ENCODE results near the gene CTU2. TPM values are rescaled to one million over a fixed set of nuclear protein-coding genes. Genes with fewer than 3 reads are reported as not detected.
A peak's percentile ranks its signal among the peaks of the same experiment; 100 is the strongest.

CTU2 gene
- total RNA-seq, 1 experiment from 2014 or later = 20.5 TPM

DNA sequence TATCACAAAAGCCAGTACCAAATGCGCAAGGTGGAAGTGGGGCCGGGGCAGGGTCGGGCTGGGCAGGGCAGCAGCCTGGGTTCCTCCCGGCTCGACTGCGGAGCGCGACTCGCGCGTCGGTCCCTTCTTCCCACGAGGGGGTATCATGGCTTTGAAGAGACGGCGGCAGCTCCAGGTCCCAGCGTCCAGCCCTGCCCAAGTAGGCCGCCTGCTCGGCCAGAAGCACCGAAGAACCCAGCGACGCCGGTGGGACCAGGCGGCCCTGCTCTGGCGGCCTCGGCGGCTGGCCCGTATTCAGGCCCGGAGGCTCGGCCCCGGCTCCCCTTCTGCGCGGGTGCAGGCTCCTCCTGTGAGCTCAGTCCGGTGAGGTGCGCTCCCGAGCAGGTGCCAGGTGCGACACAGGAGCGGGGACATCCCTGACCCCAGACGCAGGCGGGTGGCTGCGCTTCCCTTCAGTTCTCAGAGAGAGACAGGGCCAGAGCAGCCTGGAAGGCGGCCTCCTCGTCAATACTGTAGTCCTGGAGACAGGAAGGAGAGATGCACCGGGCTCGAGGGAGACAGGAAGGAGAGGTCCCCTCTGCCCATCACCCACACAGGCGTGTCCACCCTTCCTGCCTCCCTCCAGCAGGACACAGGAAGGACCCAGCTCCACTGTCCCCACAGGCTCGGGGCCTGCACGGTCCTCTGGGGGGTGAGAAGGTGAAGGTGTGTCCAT lies 9.0 kb upstream of the CTU2 start:
- DNase-seq (ENCODE audit: low spot score) = no peak

DNA sequence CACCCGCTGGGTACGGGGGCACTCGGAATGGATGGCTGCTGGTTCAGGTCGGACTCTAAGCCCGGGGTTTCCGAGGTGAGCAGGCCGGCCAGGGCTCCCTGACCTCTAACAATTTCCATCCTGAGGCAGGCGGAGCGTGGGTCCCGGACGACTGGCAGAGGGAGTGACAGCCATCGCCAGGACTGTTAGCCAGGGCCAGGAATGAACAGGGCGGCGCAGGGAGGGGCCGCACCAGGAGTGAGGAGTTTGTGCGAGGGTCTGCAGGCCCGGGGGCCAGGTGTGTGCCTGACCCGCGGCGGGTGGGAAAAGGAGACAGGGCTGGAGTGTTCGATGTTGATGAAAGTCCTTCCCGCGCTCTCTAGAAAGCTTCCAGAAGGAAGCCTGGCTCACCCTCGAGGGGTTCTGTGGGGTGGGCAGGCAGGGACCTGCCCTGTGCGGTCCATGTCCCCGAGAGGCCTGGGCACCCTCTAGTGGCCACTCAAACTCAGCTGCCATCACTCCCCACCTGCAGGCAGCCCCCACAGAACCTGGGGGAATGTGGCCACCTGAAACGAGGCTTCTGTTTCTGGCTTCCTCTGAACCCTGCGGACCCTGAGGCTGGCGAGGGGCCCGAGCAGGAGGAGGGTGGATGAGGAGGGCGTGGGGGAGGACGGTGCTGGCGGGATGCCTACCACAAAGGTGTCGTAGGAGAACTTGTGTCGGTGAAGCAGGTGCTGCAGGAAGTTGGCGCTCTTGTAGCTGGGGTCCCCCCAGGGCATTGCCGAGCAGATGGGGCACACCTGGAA lies 8.3 kb upstream of the CTU2 start:
- DNase-seq (ENCODE audit: low spot score) = no peak

DNA sequence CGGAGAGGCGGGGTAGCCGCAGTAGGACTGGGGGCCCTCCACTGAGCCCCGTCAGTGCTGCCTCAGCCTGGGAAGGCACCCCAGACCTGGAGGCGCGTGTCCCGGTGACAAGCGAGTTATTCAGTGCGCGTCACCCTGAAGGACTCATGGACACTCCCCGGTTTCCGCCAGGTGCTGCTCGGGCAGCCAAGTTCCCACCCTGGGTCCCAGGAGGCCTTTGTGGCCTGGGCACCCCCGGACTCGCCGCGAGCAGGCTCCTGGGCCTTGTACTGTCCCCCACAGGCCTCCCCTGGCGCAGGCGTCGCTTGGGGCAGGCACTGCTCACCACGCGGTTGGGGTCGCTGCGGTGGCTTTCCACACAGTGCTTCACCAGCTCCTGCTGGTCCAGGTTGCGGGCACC lies 7.7 kb upstream of the CTU2 start:
- DNase-seq (ENCODE audit: low spot score) = no peak

DNA sequence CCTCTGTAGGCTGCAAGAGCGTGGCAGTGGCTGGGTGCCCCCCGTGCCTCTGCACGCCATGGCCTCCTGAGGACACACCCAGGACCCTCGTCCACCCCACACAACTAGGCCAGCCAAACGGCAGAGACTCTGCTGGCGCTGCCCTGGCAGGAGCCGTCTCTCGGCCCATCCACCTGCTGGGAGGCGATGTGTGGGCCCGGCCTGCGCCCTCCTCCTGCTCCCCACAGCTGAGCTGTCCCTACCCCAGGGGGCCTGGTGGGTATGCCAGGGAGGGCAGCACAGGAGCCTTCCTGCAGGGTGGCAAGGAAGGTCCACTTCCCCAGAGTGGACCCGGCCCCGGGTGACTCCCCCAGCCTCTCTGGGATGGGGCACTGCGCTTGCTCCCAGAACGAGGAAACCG lies 7.1 kb upstream of the CTU2 start:
- no peak for DNase-seq (ENCODE audit: low spot score)

DNA sequence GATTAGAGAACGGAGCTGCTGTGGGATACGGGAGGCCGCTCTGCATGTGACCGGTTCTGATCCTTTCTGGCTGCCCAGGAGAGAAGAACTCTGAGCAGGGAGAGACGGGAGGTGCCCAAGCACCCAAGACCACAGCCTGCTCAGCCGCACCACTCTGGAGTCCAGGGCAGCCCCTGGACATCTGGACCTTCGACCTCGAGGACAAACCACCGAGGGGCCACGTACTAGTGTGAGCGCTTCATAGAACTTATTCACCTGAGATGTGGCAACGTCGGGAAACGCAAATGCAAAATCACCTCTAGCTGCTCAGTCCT lies 6.0 kb upstream of the CTU2 start:
- DNase-seq (ENCODE audit: low spot score) = no peak

DNA sequence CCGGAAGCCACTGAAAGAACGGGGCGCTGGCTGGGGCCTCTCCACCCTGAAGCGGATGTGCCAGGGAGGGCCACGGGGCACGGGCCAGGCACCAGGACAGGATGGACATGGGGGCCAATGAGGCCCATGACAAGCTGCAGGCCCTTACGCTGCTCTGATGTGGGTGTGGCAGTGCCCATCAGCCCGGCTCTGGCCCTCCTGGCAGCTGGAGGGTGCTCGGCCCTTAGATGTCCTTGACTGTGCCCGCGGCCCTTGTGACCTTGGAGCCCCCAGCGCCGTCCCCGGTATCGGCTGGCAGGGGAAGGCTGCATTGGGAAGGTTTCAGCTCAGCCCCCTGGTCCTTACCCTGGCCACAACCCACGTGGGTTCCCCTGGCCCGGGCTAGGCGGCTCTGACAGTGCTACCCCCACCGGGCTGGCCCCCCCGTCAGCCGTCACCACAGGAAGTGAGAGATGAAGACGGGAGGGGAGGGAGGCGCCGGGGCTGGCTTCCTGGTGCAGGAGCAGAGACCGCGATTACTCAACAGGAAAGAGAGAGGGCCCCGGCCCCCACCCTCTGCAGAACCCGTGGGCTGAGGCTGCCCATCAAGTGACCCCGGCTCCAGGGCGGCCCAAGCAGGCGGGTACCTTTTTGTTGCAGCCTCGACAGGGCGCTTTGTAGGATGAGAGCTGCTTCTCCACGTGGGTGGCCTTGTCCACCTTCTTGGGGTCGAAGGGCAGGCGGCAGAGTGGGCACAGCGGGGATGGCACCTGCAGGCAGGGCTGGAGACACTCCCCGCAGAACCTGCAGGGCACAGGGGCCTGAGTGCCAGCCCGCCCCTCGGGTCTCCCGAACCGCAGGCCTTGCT lies 5.4 kb upstream of the CTU2 start:
- peak; percentile 96 for DNase-seq (ENCODE audit: low spot score)

DNA sequence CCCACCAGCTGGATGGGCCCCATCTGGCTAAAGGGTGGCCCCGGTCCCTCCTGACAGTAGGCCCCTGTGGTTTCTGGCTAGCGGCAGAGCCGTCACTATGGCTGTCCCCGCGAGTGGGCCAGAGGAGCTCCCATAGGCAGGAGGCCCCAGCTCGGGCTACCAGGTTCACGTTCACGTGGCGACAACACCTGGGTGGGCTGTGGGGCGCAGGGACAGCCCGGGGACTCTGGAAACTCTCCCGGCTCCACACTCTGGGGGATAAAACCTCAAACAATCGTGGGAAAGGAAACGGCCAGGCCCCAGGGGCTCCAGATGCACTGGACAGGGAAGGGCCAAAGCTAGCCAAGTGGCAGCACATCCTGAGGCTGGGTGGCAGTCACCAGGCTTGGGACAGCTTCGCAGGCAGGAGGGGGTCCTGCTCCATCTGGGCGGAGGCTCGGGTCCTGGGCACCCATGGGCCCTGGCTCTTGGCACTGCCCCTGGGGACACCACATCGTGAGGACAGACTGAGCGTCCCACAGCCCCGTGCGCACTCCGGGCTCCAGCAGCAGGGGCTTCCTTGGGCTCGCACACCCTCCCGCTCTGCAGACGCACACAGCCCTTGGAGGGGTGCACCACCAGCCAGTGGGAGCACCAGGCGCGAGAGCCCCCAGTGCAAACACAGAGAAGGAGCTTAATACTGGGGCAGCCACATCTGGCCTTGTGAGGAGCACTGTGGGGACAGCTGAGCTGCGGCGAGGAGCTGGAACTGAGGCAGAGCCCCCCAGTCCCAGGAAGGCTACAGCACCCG lies 4.5 kb upstream of the CTU2 start:
- DNase-seq (ENCODE audit: low spot score) = no peak

DNA sequence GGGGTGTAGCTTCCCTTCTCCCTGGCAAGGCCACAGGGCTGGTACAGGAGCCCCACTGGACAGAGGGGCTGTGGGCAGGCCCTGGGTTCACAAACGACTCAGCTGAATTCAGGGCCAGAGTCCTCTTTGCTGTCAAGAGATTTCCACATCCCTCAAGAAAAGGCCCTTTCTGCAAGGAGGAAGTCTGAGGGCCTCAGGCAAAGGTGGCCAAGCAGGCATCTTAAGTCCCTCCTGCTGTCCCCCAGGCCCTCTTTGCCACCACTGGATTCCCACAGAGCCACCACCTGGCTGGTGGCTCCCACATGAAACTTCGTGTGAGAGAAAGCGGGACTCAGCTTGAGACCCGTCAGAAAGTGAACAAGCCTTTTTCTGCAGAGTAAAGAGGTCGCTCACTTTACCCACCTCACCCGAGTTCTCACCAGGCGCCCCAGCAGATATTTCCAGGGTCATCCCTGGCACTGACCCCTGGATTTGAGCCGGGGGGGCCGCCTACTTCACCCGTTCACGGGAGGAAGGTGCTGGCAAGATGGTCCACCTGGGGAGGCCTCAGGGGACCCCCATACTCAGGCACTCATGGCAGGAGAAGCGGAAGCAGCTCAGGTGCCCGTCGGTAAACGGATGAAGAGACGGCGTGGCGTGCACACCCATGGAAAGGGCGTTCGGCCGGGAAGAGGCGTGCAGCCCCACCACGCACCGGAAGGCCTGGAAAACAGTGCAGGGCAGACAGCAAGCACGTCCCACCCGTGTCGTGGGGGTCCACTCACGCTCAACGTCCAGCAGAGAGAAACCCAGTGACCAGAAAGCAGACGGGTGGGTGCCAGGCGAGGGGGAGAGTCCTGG lies 3.7 kb upstream of the CTU2 start:
- DNase-seq (ENCODE audit: low spot score) = no peak

DNA sequence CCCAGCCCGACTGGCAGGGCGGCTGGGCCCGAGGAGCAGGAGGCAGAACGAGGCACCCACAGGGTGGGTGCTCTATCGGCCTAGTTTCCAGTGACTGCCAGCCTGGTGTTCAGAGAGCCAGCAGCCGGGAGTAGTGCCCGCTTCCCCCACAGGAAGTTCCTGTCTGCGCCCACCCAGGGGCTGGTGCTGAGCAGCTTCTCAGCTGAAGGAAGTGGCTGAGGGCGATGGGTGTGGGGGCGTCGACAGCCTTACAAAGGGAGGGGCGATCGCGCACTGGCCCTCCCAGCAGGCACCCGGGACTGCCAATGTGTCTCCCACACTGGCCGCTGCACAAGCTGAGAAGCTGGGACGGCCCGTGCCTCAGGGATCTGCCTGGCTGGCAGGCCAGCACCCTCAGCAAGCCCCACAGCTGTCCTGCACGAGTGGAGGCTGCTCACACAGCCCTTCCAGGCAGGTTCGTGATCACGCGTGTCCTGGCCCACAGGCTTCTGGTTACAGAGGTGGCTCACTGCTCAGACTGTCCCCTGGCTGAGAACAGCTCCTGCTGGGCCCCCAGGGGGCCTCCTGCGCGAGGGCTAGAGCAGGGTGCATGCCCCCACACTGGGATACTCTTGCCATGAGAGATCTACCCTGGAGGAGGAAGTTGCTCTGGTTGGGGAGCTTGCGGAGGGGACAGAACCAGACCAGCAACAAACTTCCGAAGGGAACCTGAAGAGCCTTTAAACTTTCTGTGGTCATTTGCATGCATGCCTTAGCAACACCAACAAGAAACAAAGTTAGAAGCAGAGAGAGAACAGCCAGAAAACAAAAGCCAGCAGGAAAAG lies 2.6 kb upstream of the CTU2 start:
- DNase-seq (ENCODE audit: low spot score) = no peak

DNA sequence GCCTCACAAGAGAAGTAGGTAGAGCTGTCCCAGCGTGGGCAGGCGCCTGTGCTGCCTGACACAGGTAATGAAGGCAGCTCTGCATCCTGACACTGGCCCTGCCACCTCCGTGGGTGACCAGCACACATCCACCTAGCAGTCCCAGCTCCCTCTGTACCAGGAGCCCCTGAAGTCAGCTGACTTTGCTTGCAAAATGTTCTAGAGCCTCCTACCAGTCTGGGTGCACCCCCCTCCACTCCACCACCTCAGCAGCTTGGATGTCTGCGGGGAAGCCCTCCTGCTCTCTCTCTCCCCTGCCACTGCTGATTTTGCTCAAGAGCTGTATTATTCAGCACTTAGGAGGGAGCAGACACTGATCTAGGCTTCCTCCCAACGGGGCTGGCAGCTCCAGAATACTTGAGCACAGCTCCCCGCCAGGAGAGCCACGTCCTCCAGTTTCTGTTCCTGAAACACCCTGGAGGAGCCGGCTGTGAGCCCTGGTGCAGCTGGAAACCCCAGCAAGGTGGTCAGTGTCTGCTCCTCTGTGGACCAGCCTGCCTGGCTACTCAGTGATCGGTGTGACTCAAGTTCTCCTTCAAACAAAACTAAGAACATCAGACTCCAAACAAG lies 1.1 kb upstream of the CTU2 start:
- no peak for DNase-seq (ENCODE audit: low spot score)

DNA sequence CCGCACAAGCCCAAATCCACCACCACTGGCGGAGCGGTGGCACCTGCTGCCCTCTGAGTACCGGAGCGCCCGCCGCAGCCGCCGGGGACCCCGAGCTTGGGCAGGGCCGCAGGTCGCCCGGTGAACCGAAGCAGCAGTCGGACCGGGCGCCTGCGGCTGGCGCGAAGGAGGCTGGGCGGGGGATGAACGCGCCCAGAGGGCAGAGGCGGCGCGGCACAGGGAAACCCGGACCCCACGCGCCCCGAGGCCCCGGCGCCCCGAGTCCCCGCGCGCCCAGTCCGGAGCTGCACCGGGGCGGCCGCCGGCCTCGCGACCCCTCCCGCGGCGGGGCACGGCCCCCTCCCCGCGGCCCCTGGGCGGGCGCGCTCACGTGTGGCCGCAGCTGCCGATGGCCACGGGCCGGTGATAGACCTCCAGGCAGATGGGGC lies 488 bp upstream of the CTU2 start:
- DNase-seq (ENCODE audit: low spot score) = no peak

DNA sequence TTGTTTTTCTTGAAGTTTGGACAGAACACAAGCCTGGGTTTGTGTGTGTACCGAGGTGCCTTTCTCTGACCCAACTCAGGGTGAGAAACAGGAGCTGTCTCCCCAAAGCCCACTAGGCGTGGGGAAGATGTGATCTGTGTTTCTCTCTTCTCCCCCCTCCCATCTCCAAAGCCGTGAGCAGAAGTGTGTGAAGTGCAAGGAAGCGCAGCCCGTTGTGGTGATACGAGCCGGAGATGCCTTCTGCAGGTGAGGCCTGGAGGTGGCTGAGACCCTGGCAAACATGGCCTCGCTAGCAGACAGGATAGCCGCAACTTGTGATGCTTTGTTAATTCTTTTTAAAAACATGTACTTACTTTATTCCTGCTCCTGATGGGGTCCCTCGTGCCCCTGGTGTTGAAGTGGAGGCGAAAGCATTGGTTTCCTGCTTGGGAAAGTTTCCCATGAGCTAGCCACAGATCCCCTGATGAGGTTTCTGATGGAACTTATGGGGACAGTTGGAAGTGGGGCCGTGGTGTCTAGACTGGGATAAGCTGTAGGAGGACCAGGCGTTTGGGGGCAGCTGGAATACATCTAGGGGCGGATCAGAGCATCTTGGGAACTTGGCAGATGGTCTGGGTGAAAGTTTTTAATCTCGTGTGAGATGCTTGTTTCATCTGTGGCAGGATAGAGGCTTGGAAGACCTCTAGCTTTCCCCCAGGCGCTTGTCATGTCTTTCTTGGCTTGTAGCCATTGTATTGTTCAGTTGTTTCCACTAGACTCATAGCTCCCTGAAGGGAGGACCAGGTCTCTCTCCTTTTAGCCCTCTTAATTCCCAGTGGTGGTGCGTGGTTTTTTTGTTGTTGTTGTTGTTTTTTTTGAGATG lies 893 bp downstream of the CTU2 start:
- no peak for DNase-seq (ENCODE audit: low spot score)

DNA sequence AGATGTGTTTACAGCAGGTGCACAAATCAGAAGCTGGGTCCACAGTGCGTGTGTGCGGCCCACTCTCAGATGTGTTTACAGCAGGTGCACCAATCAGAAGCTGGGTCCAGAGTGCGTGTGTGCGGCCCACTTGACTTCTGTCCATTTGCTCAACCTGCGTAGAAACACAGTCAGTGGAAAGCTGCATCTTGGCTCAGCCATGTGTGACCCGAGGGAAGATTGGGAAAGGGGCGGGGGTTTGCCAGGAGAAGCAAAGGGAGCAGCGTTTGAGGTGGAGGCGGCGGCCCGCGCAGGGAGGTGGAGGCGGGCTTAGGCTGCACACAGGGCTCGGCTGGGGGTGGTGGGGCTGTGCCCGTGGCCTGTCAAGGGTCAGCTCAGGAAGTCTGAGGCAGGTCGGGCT lies 4.3 kb downstream of the CTU2 start:
- DNase-seq (ENCODE audit: low spot score) = no peak

DNA sequence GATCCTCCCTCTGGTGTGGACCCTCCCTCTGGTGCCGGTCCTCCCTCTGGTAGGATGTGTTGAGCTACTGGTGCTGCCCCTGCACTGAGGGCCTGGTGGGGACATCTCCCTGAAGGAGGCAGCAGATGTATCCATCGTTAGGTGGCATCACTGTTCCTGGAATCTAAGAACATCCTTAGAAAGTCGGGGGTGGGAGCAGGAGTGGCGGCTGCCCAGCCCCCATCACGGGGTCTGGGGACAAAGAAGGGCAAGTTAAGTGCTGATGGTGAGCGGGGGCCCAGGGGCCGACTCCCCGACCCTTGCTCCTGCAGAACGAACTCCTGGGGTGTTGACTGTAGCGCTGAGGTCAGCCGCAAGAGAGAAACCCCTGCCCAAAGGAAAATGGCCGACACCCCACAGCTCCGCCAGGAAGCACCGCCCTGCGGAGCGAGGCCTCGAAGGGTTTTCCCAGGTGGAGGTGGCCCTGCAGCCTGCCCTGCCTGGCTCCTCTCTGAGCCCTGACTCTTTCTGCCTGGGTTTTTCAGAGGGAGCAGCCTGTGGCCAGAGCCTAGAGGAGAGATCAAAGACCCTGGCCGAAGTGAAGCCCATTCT lies 5.5 kb downstream of the CTU2 start:
- no peak for DNase-seq (ENCODE audit: low spot score)

DNA sequence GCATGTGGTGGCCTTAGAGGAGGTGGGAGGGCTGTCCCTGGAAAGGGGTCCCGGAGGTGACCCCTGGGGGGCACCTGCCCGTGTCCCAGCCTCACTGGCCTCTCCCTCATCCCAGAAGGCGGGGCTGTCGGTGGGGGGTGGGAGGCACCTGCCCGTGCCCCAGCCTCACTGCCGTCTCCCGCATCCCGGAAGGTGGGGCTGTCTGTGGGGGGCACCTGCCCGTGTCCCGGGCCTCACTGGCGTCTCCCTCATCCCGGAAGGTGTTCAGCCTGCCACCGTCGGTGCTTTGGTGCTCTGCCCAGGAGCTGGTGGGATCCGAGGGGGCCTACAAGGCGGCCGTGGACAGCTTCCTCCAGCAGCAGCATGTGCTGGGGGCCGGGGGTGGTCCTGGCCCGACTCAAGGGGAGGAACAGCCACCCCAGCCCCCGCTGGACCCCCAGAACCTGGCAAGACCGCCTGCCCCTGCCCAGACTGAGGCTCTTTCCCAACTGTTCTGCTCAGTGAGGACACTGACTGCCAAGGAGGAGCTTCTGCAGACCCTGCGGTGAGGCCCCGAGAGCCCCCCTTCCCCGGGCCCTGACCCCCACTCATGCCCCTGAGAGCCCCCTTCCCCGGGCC lies 6.2 kb downstream of the CTU2 start:
- no peak for DNase-seq (ENCODE audit: low spot score)

DNA sequence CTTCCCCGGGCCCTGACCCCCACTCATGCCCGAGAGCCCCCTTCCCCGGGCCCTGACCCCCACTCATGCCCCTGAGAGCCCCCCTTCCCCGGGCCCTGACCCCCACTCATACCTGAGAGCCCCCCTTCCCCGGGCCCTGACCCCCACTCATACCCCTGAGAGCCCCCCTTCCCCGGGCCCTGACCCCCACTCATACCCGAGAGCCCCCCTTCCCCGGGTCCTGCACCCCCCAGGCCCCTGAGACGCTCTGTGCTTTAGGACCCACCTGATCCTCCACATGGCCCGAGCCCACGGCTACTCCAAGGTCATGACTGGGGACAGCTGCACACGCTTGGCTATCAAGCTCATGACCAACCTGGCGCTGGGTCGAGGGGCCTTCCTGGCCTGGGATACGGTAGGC lies 6.8 kb downstream of the CTU2 start:
- DNase-seq (ENCODE audit: low spot score) = no peak

DNA sequence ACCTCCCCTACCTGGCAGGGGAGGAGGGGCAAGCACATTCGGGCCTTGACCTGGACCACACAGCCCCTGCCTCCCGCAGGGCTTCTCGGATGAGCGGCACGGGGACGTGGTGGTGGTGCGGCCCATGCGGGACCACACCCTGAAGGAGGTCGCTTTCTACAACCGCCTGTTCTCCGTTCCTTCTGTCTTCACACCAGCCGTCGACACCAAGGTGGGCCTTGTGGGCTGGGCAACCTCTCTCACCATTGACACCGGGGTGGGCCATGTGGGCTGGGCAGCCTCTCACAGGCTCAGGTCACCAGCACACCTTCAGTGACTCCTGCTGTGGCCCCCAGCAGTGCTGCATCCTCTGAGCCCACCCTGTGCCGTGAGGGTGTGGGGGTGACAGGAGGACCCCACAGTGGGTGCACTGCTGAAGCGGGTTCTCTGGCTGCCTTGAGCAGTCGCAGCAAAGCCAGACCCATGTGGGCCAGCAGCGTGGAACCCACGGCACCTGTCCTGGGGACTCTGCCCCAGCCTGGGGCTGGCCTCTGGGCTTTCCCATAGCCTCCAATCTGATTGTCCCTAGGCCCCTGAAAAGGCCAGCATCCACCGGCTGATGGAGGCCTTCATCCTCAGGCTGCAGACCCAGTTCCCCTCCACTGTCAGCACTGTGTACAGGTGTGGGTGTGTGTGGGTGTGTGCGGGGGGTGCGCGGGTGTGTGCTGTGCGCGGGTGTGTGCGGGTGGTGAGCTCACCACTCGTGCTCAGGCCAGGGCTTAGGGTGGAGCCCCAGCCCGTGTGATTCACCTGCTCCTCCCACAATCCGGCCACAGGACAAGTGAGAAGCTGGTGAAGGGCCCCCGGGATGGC lies 7.5 kb downstream of the CTU2 start:
- peak; percentile 61 for DNase-seq (ENCODE audit: low spot score)

Data from A172 (cell line).